ACHN (cell line): ENCODE data around the gene CATSPERE.
A peak's percentile ranks its signal among the peaks of the same experiment; 100 is the strongest.

ENCODE experiments used
- DNase-seq: peaks from one replicate; pipeline ENCODE4 v3.0.0-alpha.2; 2015
- in situ Hi-C: cut with HindIII; loops from 2 replicates; pipeline ENCODE4 v1.10.0; 2017; ENCODE audit warnings: low sequenced_read_pairs, low pct_ligation_motif_present, low pct_unique_long_range_greater_than_20kb

The CATSPERE gene

DNA sequence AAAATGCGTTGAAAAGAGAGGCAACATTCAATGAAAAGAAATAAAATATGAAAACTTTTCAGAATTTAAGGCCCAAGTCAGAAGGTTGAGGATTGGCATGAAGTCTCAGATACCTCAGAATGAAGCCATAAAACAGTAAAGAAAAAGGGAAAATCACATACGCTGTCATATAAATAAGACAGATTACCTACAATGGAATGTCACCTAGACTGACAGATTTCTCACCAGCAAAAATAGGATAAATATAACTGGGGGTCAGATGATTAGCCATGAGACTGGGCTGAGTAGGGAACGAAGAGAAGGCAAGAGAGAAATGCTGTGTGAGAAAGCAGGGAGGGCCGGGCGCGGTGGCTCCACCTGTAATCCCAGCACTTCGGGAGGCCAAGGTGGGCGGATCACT, 140.3 kb downstream of the CATSPERE start:
- in situ Hi-C loops = no loop called here

DNA sequence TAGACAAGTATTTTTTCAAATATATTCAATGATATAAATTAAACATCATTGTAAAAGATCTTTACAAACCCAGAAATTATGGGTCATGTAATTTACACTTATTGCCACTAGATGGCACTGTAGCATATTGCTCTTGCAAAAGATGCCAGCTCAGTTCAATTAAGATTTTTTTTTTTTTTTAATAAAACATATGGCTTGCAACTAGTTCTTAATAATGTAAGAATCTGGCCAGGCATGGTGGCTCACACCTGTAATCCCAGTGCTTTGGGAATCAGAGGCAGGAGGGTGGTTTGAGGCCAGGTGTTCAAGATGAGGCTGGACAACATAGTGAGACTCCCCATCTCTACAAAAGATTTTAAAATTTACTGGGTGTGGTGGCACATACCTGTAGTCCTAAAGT, 142.4 kb downstream of the CATSPERE start:
- in situ Hi-C loops = no loop called here
- peak; percentile 55 for DNase-seq

More for the DNA sequence above, 140.3 kb downstream of the CATSPERE start:
- DNase-seq = no peak

DNA sequence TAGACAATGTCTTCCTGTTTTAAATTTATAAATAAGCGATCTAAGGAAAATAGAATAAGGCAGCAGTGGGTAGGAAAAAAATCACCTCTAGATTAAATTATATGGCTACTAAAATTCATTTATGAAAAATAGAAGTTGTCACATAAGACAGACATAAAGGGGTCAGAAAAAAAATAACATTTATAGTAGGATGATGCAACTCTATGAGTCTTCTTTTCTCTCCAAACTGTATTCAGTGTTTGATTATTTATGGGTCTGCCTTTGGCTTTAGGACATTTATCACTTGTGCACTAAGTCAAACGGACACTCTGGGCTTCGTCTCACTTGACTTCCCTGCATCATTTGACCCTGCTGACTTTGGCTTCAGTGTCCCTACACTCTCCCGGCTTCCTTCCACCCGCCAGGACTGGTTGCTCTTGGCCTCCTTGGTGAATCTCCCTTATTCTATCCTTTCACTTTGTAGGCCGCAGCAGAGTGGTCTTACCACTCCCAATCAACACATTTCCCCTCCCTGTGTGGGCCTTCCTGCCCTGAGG, 144.8 kb downstream of the CATSPERE start:
- in situ Hi-C loops = no loop called here
- DNase-seq = no peak

DNA sequence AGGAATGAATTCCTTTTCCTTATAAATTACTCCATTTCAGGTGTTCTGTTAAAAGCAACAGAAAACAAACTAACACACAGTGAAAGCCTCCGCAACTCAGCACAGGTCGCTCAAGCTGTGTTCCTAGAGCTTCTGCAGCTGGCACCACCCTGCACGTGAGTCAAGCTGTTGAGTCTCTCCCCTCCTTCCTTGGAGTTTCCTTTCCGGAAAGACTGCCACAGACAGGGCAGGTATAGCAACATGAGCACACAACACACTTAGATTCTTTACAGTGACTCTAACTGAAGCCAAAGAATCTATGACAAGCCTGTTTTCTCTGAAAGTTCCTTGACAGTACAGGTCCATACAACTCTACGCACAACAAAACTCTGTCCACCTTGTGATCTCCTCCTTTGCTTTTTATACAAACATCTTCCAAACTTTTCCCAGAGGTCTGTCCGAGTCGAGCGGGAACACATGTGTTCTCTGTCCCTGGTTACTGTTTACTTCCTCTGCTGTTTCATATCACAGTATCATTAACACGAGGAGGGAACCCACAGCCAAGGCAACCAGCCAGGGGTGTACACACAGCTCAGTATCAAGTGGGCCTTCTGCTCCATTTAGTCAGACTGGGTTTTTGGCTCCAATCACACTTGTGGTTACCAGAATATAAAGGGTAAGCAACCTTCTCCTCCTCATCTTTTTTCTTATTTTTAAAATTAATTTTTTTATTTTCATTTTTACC, 153.2 kb downstream of the CATSPERE start:
- DNase-seq = no peak
- in situ Hi-C loops = no loop called here

DNA sequence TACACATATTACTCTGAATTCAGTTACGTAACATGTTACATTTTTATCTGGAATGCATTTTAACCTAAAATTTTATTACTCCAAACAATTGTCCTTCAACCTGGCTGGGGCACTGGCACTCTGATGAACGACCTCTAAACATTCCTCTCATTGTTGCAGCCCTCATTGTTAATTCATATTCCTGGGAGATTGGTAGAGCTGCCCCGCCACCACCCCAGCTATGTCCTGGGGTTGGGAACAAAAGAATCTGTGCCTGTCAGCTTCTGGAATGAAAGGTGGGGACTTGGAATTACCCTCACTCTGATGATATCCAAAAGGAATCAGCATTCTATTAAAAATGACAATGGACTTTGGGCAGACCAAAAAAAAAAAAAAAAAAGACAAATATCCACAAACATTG, 153.8 kb downstream of the CATSPERE start:
- DNase-seq = no peak
- in situ Hi-C loops = no loop called here

DNA sequence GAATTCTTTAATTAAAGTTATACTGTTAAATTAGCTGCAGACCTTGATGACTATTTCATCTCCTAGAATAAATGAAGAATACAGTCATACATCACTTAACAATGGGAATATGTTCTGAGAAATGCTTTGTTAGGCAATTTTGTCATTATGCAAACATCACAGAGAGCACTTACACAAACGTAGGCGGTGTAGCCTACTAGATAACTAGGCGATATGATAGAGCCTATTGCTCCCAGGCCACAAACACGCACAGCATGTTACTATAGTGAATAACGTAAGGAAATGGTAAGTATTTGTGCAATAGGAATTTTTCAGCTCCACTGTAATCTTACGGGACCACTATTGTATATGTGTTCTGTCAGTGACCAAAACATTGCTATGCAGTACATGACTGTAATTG, 154.2 kb downstream of the CATSPERE start:
- in situ Hi-C loops = no loop called here
- DNase-seq = no peak

DNA sequence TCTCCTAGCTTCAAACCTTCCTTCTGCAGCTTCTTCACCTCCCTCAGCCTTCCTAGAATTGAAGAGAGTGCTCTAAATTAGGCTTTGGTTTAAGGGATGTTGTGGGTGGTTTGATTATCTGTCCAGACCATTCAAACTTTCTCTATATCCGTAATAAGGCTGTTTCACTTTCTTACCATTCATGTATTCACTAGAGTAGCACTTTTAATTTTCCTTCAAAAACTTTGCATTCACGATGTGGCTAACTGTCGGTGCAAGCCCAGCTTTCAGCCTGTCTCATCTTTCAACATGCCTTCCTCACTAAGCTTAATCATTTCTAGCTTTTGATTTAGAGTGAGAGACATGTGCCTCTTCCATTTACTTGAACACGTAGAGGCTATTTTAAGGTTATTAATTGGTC, 165.6 kb downstream of the CATSPERE start:
- in situ Hi-C loops = no loop called here
- DNase-seq = no peak

DNA sequence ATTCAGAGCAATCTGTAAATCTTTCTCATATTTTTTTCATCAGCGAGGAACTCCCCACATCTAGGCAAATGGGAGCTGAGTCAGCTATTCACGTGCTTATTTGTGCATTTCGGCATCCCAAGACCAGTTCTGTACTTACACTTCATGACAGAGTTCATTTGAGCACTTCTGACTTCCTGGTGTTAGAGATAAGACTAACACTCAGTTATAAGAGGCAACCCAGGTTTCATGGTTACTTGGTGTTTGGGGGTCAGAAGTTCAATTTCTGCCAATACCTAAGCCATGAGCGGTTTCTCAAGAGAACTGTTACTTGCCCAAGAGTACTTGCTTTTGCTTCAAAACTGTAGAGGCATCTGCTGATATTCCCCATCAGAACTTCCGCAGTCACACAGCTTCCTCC, 167.7 kb downstream of the CATSPERE start:
- DNase-seq = no peak
- in situ Hi-C loops = no loop called here

DNA sequence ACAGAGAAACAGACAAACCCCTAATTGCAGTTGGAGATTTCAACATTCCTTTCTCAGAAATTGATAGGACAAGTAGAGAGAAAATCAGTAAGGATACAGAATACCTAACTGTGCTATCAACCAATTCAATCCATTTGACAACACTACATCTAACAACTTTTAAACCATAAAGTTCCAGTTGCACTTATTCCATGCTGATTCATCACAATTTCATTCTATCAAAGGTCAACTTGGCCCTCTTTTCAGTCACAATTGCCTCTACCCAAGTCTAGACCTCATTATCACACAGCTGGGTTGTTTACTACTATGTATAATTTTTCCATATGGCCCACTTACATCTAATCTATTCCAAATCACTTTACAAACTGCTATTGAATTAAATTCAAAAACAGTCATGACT, 172.1 kb downstream of the CATSPERE start:
- DNase-seq = no peak
- in situ Hi-C loops = no loop called here

DNA sequence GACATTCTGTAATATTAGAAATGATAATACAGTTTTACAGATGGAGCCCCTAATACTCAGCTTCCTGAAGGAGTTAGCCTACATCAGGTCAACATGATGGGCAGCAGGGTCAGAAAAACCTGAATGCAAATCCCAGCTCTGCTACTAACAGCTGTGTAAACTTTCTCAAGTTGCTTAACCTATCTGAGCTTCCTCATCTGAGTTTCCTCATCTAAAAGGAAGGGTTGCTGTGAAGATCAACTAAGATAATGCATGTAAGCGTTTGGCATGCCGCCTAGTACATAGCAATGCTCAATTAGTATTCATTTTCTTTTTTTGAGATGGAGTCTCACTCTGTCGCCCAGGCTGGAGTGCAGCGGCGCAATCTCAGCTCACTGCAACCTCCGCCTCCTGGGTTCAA, 173.5 kb downstream of the CATSPERE start:
- in situ Hi-C loops = no loop called here
- no peak for DNase-seq

DNA sequence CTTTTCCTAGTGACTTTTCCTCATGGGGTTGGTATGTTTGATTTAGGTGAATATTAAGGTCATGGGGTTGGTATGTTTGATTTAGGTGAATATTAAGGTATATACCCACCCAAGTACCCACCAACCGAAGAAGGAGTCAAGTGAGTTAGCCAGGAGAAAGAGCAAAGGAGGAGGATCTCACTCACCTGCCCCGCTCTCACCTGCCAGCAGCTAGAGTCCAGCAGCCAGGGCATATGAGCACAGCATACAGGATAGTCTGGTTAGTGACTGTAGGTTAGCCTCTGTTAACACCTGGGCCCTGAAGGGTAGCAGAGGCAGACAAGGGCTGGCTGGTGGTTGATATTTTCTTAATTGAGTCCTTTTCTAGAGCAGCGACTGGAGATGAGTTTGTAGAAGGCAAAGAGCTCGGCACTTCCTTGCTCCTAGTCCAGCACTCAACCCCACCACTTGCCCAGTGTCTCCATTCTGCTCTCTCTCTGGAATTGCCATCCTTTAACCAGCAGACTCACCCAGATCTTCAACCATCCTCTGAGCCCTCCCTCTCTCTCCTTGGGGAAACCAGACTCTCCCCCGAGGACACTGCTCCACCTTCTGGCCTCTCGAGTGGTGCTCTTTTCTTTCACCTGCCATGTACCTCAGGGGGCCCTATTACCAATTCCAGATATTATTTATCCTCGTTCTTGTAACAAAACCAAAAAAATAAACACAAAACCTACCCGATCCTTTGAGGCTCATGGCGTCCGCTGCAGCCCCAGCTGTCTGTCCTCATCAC, 175.6 kb downstream of the CATSPERE start:
- in situ Hi-C loops = no loop called here
- no peak for DNase-seq

DNA sequence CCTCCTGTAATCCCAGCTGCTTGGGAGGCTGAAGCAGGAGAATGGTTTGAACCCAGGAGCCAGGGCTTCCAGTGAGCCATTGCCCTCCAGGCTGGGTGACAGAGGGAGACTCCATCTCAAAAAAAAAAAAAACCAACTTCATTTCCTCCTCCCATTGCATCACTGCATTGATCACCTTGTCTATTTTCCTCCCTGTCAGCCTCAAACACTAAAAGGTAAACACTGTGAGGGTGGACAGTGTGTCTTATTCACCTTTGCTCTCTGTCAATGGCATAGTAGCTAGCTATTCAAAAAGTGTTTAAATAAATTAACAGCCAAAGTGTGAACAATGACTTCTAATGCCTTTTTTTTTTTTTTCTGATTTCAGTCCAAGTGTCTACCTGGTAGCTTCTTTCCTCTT, 178.5 kb downstream of the CATSPERE start:
- in situ Hi-C loops = no loop called here
- DNase-seq = no peak

DNA sequence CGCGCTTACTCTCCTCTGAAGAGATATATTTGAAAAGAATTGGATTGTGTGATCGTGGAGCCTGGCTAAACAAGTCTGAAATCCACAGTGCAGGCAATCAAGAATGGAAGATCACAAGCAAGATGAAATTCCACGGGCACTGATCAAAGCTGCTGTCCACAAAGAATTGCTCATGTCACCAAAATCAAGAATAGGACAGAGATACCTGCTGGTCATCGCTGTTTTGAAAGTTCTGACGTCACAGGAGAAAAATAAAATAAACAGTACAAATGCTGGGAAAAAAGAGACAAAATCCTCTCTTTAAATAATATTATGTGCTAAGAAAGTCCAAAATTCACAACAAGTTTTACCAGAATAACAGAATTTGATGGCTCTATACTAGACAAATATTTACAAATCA, 179.8 kb downstream of the CATSPERE start:
- DNase-seq = no peak
- in situ Hi-C loops = no loop called here

DNA sequence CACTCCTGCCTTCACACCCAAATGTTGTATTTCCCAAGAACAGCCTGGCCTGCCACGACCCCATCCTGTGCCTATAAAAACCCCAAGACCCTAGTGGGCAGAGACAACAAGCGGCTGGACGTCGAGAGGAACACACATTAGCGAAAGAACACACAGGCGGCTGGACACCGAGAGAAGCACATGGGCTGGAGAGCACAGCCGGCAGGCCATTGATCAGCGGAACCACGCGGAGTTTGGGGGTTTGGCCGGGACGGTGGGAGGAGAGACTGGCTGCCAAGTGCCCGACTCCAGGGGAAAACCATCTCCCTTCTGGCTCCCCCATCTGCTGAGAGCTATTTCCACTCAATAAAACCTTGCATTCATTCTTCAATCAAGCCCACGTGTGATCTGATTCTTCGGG, 181.5 kb downstream of the CATSPERE start:
- in situ Hi-C loops = no loop called here

DNA sequence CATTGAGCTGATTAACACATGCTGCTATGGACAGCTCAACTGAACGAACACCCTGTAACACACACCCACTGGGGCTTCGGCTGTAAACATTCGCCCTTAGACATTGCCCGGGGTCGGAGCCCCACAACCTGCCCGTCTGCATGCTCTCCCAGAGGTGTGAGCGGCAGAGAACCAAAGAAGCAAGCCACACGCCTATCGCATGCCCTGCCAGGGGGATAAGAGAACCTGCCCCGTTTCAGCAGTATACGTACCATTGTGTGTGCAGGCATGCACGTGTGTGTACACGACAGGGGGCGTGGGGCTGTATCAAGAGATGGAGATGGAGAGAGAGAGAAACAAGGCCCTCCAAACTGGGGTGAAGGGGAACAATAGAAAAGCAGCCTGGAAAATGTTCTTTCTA, 181.9 kb downstream of the CATSPERE start:
- in situ Hi-C loops = no loop called here
- no peak for DNase-seq

More for the DNA sequence above, 181.5 kb downstream of the CATSPERE start:
- DNase-seq = no peak

DNA sequence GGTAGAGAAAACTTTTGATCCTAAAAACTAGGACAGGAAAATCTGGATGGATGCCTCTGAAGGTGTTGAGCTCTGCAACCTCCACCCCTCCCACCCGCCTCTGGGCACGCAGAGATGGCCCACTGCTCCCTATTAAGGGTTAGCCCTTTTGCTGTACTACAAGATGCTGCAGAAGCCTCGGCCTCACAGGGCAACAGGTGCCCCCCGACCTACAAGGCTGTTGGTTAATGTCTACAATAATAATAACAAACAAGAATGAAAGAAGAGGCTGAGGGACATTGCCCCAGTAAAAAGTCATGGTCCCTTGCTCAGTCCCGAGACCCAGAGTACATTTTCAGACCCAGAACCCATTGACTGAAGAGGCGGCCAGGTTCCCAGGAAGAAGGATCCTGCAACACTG, 184.3 kb downstream of the CATSPERE start:
- in situ Hi-C loops = no loop called here
- no peak for DNase-seq

DNA sequence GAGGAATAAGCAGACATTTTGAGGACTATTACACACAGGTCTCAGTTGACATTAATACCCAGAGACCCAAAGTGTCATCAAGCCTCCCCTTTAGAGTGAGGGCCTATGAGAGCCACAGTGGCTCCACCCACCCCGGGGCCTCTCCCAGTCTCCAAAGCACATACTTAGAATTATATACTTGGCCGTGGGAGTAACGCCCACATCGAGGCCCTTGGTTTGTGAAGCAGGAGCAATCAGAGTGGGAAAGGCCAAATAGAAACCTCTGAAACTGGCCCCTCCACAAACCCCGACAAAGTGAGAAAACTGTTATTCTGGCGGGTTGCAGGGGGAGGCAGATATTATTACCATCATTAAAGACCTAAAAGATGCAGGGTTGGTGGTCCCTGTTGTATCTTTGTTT, 184.8 kb downstream of the CATSPERE start:
- DNase-seq = no peak
- in situ Hi-C loops = no loop called here

DNA sequence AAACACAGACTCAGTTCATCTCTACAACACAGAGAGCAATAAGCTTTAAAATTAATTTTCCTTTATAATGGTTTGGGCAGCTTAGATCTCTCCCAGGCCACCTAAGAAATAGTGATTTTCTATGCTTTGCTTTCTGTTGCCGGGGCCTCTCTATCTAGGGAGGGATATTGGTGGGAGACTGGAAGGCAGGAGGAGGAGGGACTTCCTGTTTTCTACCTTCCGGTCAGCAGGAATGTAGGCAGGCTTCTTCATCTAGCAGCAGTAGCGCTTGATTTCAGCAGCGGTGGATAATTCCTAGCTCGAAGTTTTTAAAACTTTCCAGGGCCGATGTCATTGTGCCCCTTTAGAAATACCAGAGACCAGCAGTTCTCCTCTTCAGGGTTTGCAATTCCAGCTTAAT, 186.7 kb downstream of the CATSPERE start:
- DNase-seq = no peak
- in situ Hi-C loops = no loop called here

DNA sequence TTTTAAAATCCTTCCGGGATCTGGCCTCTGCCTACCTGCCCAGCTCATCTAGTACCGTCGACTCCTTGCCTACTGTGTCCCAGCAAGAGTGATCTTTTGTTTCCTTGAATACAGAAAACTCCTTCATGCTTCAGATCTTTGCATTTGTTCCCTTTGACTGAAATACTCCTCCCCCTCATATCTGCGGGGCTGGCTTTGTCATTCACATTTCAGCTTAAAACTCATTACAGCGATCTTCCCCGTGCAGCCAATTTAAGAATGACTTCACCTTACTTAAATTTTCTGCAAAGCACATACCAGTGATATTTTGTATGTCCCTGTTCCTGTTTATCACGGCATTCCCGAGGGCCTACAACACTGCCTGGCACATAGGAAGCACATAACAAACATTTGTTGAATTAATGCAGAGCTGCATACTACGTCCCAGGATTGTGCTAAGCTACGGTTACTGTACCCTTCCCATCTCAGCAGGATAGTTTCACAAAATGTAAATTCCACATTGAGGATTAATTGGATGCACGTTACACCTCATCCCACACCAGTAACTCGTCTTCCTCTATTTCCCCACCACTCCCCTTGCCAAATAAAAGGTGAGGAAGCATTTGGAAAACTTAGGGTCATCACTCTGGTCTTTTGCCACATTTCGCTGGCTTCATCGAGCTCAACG, 191.0 kb downstream of the CATSPERE start:
- DNase-seq = peak; percentile 27
- in situ Hi-C loops = no loop called here
